Skeletal muscle tissue (tissue), 4 donors: ENCODE results near the gene GRID1. TPM values are rescaled to one million over a fixed set of nuclear protein-coding genes. Genes with fewer than 3 reads are reported as not detected.

Source experiments
- H3K27ac ChIP-seq: one replicate; pipeline ENCODE4 v1.7.0; 2013; ENCODE audit warnings: mild to moderate bottlenecking, low read depth, low read length, inconsistent platforms
- H3K27me3 ChIP-seq, 3 donors: one replicate each; pipeline ENCODE4 v1.7.0; 2013; ENCODE audit warnings: low read length in 3 of 3; ENCODE audit not compliant: control insufficient read depth in 3 of 3, insufficient read depth in 3 of 3
- H3K36me3 ChIP-seq, 3 donors: one replicate each; pipeline ENCODE4 v1.7.0; 2013; ENCODE audit warnings: low read length in 3 of 3; ENCODE audit not compliant: control insufficient read depth in 3 of 3, insufficient read depth in 3 of 3
- H3K4me1 ChIP-seq, 3 donors: one replicate each; pipeline ENCODE4 v1.7.0; 2013; ENCODE audit warnings: low read length in 3 of 3, mild to moderate bottlenecking in 3 of 3; ENCODE audit not compliant: control insufficient read depth in 3 of 3, insufficient read depth in 3 of 3
- H3K4me3 ChIP-seq, 3 donors: one replicate each; pipeline ENCODE4 v1.7.0; 2013; ENCODE audit warnings: low read length in 3 of 3
- H3K9ac ChIP-seq, 3 donors: one replicate each; pipeline ENCODE4 v1.7.0; 2013; ENCODE audit warnings: low read length in 3 of 3, mild to moderate bottlenecking in 3 of 3, moderate library complexity in 2 of 3, low read depth in 1 of 3
- H3K9me3 ChIP-seq, 3 donors: one replicate each; pipeline ENCODE4 v1.7.0; 2013; ENCODE audit warnings: low read length in 3 of 3; ENCODE audit not compliant: control insufficient read depth in 3 of 3
- total RNA-seq: library from RNA; depleted of rRNA; stranded (reverse); fragments of >200 nt; gene quantifications from one replicate; pipeline ENCODE4 v1.2.3, GENCODE V29; 2014
- donor health status: Osteomylitis.

The GRID1 gene
- total RNA-seq, 1 donor from 2014 or later, result 2.1 TPM

GRCh38 chr10:85661123-85661522, 705.5 kb downstream of the GRID1 start:
- Histone ChIP-seq H3K9ac (no peak overlapping the region), H3K36me3 (no peaks in the 10 kb centered on the region), H3K9me3 (no peaks in the 10 kb centered on the region), H3K4me3 (no peak overlapping the region), H3K4me1 (no peaks in the 10 kb centered on the region), H3K27ac (no peak overlapping the region), H3K27me3 (peaks cover 0 to 3% (median 0%) of the 10 kb centered on the region in 3 donors)

DNA sequence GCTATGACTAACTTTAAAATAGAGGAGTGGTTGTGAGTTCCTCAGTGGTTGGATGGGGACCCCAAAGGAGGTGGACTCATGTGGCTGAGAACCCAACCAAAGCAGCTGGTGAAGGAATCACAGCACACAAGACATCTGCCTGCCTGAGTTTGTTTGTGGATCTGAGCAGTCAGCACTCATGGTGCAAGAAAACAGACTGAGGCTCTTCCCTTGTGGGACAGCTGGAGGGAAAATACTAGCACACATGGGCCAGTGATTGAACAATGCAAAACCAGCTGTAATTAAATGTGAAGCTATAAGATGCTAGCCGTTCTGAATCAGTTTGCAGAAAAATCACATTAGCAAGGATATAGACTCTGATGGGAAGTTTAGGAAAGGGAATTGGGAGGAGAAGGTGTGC, 707.3 kb downstream of the GRID1 start:
- no peaks in the 10 kb centered on the region for H3K9me3 ChIP-seq
- peaks cover 0 to 4% (median 0%) of the 10 kb centered on the region in 3 donors for H3K4me1 ChIP-seq
- no peaks in the 10 kb centered on the region for H3K36me3 ChIP-seq
- H3K9ac ChIP-seq, result no peak overlapping the region
- H3K27ac ChIP-seq, result no peak overlapping the region
- H3K27me3 ChIP-seq, result peaks cover 0 to 3% (median 0%) of the 10 kb centered on the region in 3 donors
- no peak overlapping the region for H3K4me3 ChIP-seq

GRCh38 chr10:85658518-85658917, 708.1 kb downstream of the GRID1 start:
- no peak overlapping the region for H3K27ac ChIP-seq
- peaks cover 0 to 3% (median 0%) of the 10 kb centered on the region in 3 donors for H3K27me3 ChIP-seq
- H3K9ac ChIP-seq, result no peak overlapping the region
- no peak overlapping the region for H3K4me3 ChIP-seq
- peaks cover 0 to 4% (median 0%) of the 10 kb centered on the region in 3 donors for H3K9me3 ChIP-seq
- H3K36me3 ChIP-seq, result no peaks in the 10 kb centered on the region
- H3K4me1 ChIP-seq, result peaks cover 0 to 4% (median 0%) of the 10 kb centered on the region in 3 donors

DNA sequence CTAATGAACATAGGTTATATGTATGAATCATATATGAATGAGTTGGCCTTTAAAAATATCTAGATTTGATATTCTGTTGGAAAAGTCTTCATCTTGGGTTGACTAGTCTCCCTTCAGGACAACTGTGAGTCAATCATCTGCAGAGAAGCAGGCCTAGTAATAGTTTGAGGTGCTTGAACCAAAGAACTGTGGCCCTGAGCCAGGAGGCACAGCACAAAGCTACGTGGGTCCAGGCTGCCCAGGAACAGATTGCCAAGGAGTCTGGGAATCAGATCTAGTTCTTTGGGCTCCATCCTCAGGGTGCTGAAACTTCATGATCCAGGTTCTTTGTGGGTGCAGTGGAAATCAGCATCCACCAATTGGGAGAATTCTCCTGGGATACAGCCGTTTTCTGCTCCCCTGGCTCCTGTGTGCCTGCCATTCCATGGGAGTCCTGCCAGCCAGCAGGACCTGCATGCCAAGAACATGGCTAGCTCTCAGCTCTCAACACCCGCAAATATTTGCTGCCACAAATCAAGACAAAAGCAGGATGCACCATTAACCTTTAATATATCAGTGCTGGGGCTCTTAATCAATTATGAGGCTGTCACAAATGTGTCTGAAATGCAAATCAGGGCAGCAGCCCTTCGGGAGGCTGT, 709.0 kb downstream of the GRID1 start:
- peaks cover 0 to 4% (median 0%) of the 10 kb centered on the region in 3 donors for H3K9me3 ChIP-seq
- peaks cover 0 to 3% (median 0%) of the 10 kb centered on the region in 3 donors for H3K27me3 ChIP-seq
- no peak overlapping the region for H3K9ac ChIP-seq
- peaks cover 0 to 4% (median 0%) of the 10 kb centered on the region in 3 donors for H3K4me1 ChIP-seq
- no peak overlapping the region for H3K27ac ChIP-seq
- H3K36me3 ChIP-seq, result no peaks in the 10 kb centered on the region
- no peak overlapping the region for H3K4me3 ChIP-seq

- H3K9me3 ChIP-seq, result peaks cover 0 to 4% (median 0%) of the 10 kb centered on the region in 3 donors
- peaks cover 0 to 7% (median 0%) of the 10 kb centered on the region in 3 donors for H3K4me1 ChIP-seq
- H3K27ac ChIP-seq, result no peak overlapping the region
- no peak overlapping the region for H3K9ac ChIP-seq
- no peak overlapping the region for H3K4me3 ChIP-seq
- H3K36me3 ChIP-seq, result no peaks in the 10 kb centered on the region
- peaks cover 0 to 3% (median 0%) of the 10 kb centered on the region in 3 donors for H3K27me3 ChIP-seq
These were observed 711.2 kb downstream of the GRID1 start for GRCh38 chr10:85655411-85655810.

DNA sequence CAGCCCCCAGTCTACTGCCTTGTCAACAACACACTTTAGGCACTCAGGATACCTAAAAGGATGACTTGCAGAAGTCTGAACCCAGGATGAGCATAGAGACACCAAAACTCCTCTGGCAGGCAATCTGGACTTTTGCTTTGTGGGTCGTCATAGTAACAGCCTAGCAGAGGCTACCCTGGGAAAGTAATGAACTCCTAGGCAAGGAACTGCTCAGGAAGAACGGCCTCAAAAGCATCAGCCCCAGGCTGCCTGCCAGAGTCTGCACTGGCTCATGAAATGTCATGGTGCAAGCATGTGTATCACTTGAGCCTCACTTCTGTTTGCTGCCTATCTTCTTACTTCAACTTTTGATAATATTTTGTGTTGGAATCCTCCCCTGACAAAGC, 715.1 kb downstream of the GRID1 start:
- peaks cover 0 to 4% (median 0%) of the 10 kb centered on the region in 3 donors for H3K9me3 ChIP-seq
- no peak overlapping the region for H3K27ac ChIP-seq
- H3K36me3 ChIP-seq, result no peaks in the 10 kb centered on the region
- peaks cover 0 to 7% (median 3%) of the 10 kb centered on the region in 3 donors for H3K4me1 ChIP-seq
- H3K4me3 ChIP-seq, result no peak overlapping the region
- H3K9ac ChIP-seq, result no peak overlapping the region
- no peaks in the 10 kb centered on the region for H3K27me3 ChIP-seq

- Histone ChIP-seq H3K9ac (no peak overlapping the region), H3K4me1 (peaks cover 0 to 7% (median 5%) of the 10 kb centered on the region in 3 donors), H3K27ac (no peak overlapping the region), H3K36me3 (no peaks in the 10 kb centered on the region), H3K4me3 (no peak overlapping the region), H3K9me3 (peaks cover 0 to 4% (median 0%) of the 10 kb centered on the region in 3 donors), H3K27me3 (no peaks in the 10 kb centered on the region)
These were observed 715.7 kb downstream of the GRID1 start for GRCh38 chr10:85650791-85651496.

GRCh38 chr10:85649461-85649860, 717.1 kb downstream of the GRID1 start:
- Histone ChIP-seq H3K27ac (no peak overlapping the region), H3K9ac (no peak overlapping the region), H3K9me3 (peaks cover 0 to 4% (median 0%) of the 10 kb centered on the region in 3 donors), H3K4me1 (peaks cover 0 to 8% (median 3%) of the 10 kb centered on the region in 3 donors), H3K27me3 (no peaks in the 10 kb centered on the region), H3K4me3 (no peak overlapping the region), H3K36me3 (no peaks in the 10 kb centered on the region)

DNA sequence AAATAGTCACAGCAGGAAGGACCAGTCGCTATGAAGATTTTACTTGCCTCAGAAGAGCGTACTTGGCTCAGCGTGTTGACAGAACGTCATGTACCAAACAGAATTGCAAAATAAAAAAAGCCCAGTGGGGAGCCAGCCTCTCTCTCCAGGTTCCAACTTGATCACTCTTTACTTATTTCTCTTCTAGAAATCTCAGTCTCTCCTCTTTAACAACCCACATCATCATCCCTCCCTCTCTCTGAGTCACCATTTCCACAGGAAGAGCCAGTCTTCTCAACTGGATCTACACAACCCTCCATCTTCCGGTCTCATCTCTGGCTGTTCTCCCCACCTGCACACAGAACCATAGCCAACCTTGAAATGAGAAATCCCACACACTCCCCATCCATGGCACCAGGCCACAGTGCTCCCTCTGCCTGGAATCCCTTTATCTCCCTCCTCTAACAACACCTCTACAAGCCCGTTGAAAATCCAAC, 718.3 kb downstream of the GRID1 start:
- no peak overlapping the region for H3K4me3 ChIP-seq
- H3K36me3 ChIP-seq, result no peaks in the 10 kb centered on the region
- no peak overlapping the region for H3K27ac ChIP-seq
- H3K4me1 ChIP-seq, result peaks cover 0 to 8% (median 3%) of the 10 kb centered on the region in 3 donors
- H3K27me3 ChIP-seq, result no peaks in the 10 kb centered on the region
- no peaks in the 10 kb centered on the region for H3K9me3 ChIP-seq
- no peak overlapping the region for H3K9ac ChIP-seq

DNA sequence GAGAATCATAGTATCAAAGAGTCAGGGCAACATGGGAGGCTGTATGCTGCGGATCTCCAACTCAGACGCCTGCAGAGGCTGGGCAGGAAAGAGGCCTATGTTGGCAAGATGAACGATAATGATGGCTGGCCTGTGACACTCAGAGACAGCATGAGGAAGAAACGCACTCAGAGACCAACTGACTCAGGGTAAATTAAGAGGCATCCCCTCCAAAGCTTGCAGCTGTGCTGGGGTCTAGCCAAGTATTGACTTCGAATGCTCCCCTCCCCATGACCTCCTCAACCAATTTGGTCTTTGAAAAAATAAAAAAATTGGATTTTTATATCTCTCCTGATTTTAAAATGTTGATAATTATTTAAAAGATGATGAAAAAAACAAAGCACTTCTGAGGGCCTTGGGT, 718.9 kb downstream of the GRID1 start:
- H3K27ac ChIP-seq, result no peak overlapping the region
- no peaks in the 10 kb centered on the region for H3K36me3 ChIP-seq
- H3K4me3 ChIP-seq, result no peak overlapping the region

More for the DNA sequence above, 718.9 kb downstream of the GRID1 start:
- H3K9ac ChIP-seq, result no peak overlapping the region
- no peaks in the 10 kb centered on the region for H3K27me3 ChIP-seq
- H3K4me1 ChIP-seq, result peaks cover 0 to 8% (median 3%) of the 10 kb centered on the region in 3 donors
- no peaks in the 10 kb centered on the region for H3K9me3 ChIP-seq
